Stomach smooth muscle (tissue), 2 donors: Measurements from ENCODE around the gene CPM.

ENCODE experiments used
- H3K27ac ChIP-seq: one replicate; pipeline ENCODE4 v1.7.0; 2013; ENCODE audit warnings: mild to moderate bottlenecking, low read length, inconsistent platforms
- H3K27me3 ChIP-seq, 2 donors: one replicate each; pipeline ENCODE4 v1.7.0; 2013; ENCODE audit warnings: low read length in 2 of 2; ENCODE audit not compliant: insufficient read depth in 2 of 2, control insufficient read depth in 1 of 2
- H3K36me3 ChIP-seq, 2 donors: one replicate each; pipeline ENCODE4 v1.7.0; 2013; ENCODE audit warnings: low read length in 2 of 2; ENCODE audit not compliant: control insufficient read depth in 2 of 2, insufficient read depth in 2 of 2
- H3K4me1 ChIP-seq: one replicate; pipeline ENCODE4 v1.7.0; 2013; ENCODE audit warnings: low read length; ENCODE audit not compliant: control insufficient read depth, insufficient read depth
- H3K4me3 ChIP-seq, 2 donors: one replicate each; pipeline ENCODE4 v1.7.0; 2013; ENCODE audit warnings: low read length in 2 of 2
- H3K9ac ChIP-seq, 2 donors: one replicate each; pipeline ENCODE4 v1.7.0; 2013; ENCODE audit warnings: low read length in 2 of 2, mild to moderate bottlenecking in 1 of 2
- H3K9me3 ChIP-seq, 2 donors: one replicate each; pipeline ENCODE4 v1.7.0; 2013; ENCODE audit warnings: low read length in 2 of 2; ENCODE audit not compliant: control insufficient read depth in 2 of 2
- donor health status: healthy.
- donor health status: Pancreatic carcinoma.

Gene CPM

GRCh38 chr12:68932961-68933893 lies at the start of gene CPM:
Gene CPM (minus strand): TSS chr12:68933171. CDS start chr12:68932837, 334 bp downstream.
- H3K27me3 ChIP-seq = peaks cover 2 to 8% of the 10 kb centered on the region in 2 donors
- H3K36me3 ChIP-seq = no peaks in the 10 kb centered on the region
- H3K9ac ChIP-seq = peak within 1 kb of the TSS; percentile 46 to 47
- H3K4me1 ChIP-seq = peaks cover 11% of the 10 kb centered on the region
- H3K4me3 ChIP-seq = peak within 1 kb of the TSS; percentile 62 to 80
- no peak within 1 kb of the TSS for H3K27ac ChIP-seq
- no peaks in the 10 kb centered on the region for H3K9me3 ChIP-seq

GRCh38 chr12:68981516-68981915 lies 48.5 kb upstream of the CPM start:
- Histone ChIP-seq H3K4me1 (no peaks in the 10 kb centered on the region), H3K4me3 (no peak overlapping the region)

GRCh38 chr12:68980476-68981212 lies 47.7 kb upstream of the CPM start:
- H3K4me3 ChIP-seq = no peak overlapping the region
- H3K4me1 ChIP-seq = no peaks in the 10 kb centered on the region
- no peaks in the 10 kb centered on the region for H3K9me3 ChIP-seq
- no peak overlapping the region for H3K27ac ChIP-seq
- H3K27me3 ChIP-seq = no peaks in the 10 kb centered on the region
- H3K9ac ChIP-seq = no peak overlapping the region
- no peaks in the 10 kb centered on the region for H3K36me3 ChIP-seq

More at GRCh38 chr12:68981516-68981915, 48.5 kb upstream of the CPM start:
- Histone ChIP-seq H3K27ac (no peak overlapping the region), H3K27me3 (no peaks in the 10 kb centered on the region), H3K9me3 (no peaks in the 10 kb centered on the region), H3K9ac (no peak overlapping the region), H3K36me3 (no peaks in the 10 kb centered on the region)

- H3K9ac ChIP-seq = no peak overlapping the region
- H3K4me3 ChIP-seq = no peak overlapping the region
- no peaks in the 10 kb centered on the region for H3K27me3 ChIP-seq
- no peak overlapping the region for H3K27ac ChIP-seq
- no peaks in the 10 kb centered on the region for H3K9me3 ChIP-seq
- H3K4me1 ChIP-seq = no peaks in the 10 kb centered on the region
- no peaks in the 10 kb centered on the region for H3K36me3 ChIP-seq
Measured at GRCh38 chr12:68978678-68979077, 45.7 kb upstream of the CPM start.

- no peaks in the 10 kb centered on the region for H3K9me3 ChIP-seq
- no peaks in the 10 kb centered on the region for H3K27me3 ChIP-seq
- no peak overlapping the region for H3K9ac ChIP-seq
- H3K27ac ChIP-seq = no peak overlapping the region
- no peaks in the 10 kb centered on the region for H3K36me3 ChIP-seq
- H3K4me1 ChIP-seq = no peaks in the 10 kb centered on the region
- no peak overlapping the region for H3K4me3 ChIP-seq
Measured at GRCh38 chr12:68977909-68978610, 45.1 kb upstream of the CPM start.

GRCh38 chr12:68977335-68977734 lies 44.4 kb upstream of the CPM start:
- no peaks in the 10 kb centered on the region for H3K36me3 ChIP-seq
- no peak overlapping the region for H3K27ac ChIP-seq
- H3K9ac ChIP-seq = no peak overlapping the region
- H3K4me3 ChIP-seq = no peak overlapping the region
- H3K27me3 ChIP-seq = no peaks in the 10 kb centered on the region
- no peaks in the 10 kb centered on the region for H3K4me1 ChIP-seq
- no peaks in the 10 kb centered on the region for H3K9me3 ChIP-seq

GRCh38 chr12:68976395-68976841 lies 43.4 kb upstream of the CPM start:
- Histone ChIP-seq H3K4me3 (no peak overlapping the region), H3K9me3 (no peaks in the 10 kb centered on the region), H3K27ac (no peak overlapping the region), H3K9ac (no peak overlapping the region), H3K36me3 (no peaks in the 10 kb centered on the region), H3K27me3 (no peaks in the 10 kb centered on the region), H3K4me1 (no peaks in the 10 kb centered on the region)

GRCh38 chr12:68975811-68976210 lies 42.8 kb upstream of the CPM start:
- no peaks in the 10 kb centered on the region for H3K27me3 ChIP-seq
- no peak overlapping the region for H3K4me3 ChIP-seq
- H3K4me1 ChIP-seq = no peaks in the 10 kb centered on the region
- H3K9me3 ChIP-seq = no peaks in the 10 kb centered on the region
- no peak overlapping the region for H3K9ac ChIP-seq
- H3K36me3 ChIP-seq = no peaks in the 10 kb centered on the region
- no peak overlapping the region for H3K27ac ChIP-seq

- Histone ChIP-seq H3K4me1 (no peaks in the 10 kb centered on the region), H3K36me3 (no peaks in the 10 kb centered on the region), H3K9ac (no peak overlapping the region), H3K27ac (no peak overlapping the region), H3K27me3 (no peaks in the 10 kb centered on the region), H3K4me3 (no peak overlapping the region), H3K9me3 (no peaks in the 10 kb centered on the region)
Measured at GRCh38 chr12:68972595-68972994, 39.6 kb upstream of the CPM start.

GRCh38 chr12:68971404-68971803 lies 38.4 kb upstream of the CPM start:
- no peaks in the 10 kb centered on the region for H3K9me3 ChIP-seq
- H3K9ac ChIP-seq = no peak overlapping the region
- H3K4me3 ChIP-seq = no peak overlapping the region
- no peaks in the 10 kb centered on the region for H3K4me1 ChIP-seq
- no peak overlapping the region for H3K27ac ChIP-seq
- no peaks in the 10 kb centered on the region for H3K36me3 ChIP-seq
- H3K27me3 ChIP-seq = no peaks in the 10 kb centered on the region
